ENCODE data around the gene P2RX4.

DNA sequence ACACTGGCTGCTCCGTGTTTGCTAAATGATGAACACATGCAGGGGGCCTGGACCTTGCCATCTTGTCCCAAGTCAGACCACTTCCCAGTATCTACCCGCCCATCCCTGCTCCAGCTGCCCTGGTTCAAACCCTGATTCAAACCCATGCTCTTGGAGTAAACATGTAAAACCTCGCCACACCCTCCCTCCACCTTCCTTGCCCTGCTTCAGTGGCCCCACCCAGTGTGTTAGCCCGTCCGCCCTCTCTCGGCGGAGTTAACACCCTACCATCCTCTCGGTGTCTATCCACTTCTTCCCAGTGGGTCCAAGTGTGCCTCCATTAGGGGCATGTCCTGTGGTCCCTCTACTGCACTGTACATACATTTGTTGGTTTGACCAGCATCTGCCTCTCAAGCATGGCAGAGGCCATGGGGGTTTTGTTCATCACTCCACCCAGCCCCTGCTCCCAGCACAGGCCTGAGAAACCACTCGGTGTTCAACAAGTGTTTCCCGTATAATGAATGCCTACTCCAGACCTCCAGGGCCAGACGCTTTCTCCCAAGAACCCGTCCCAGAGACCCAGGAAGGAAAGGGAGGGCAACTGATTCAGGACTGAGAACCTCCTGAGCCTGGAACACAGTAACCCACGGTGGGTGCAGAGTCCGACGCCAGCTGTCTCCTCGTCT is 37.1 kb downstream of the P2RX4 start:
- TF ChIP-seq CTCF (IDR thresholded peaks at IDR 0.05) (no peak), EP300 (IDR thresholded peaks at IDR 0.05) (no peak)
